ENCODE measurements around the gene BCAT1.
A peak's percentile ranks its signal among the peaks of the same experiment; 100 is the strongest.

BCAT1 gene

GRCh38 chr12:24822121-24822899, 126.6 kb downstream of the BCAT1 start:
- Histone ChIP-seq H3K27me3 (ENCODE audit: control insufficient read depth in 1 of 2, insufficient read depth in 1 of 2, low read length in 2 of 2) (no peaks in the 10 kb centered on the region), H3K4me3 (ENCODE audit: insufficient read depth in 1 of 2, low read depth in 1 of 2, low read length in 2 of 2) (peak overlapping the region in 1 of 2 experiments; percentile 39), H3K4me1 (ENCODE audit: control insufficient read depth, insufficient read depth, low read depth, low read length) (peaks cover 4% of the 10 kb centered on the region), H3K27ac (ENCODE audit: low read length, poor library complexity, severe bottlenecking) (peak overlapping the region; percentile 79), H3K14ac (ENCODE audit: low read length in 2 of 2) (no peak overlapping the region), H2BK120ac (ENCODE audit: low read depth, low read length) (no peak overlapping the region), H4K91ac (ENCODE audit: low read length) (no peak overlapping the region), H3K9ac (ENCODE audit: low read length) (peak overlapping the region; percentile 12), H3K4ac (ENCODE audit: low read depth in 1 of 2, low read length in 2 of 2) (no peak overlapping the region), H2BK5ac (ENCODE audit: low read depth, low read length, poor library complexity, severe bottlenecking) (no peak overlapping the region), H2AFZ (ENCODE audit: low read depth, low read length) (no peak overlapping the region), H3K9me3 (ENCODE audit: control insufficient read depth, low read length) (no peaks in the 10 kb centered on the region), H4K8ac (ENCODE audit: low read length) (no peak overlapping the region), H2BK15ac (ENCODE audit: low read depth, poor library complexity, severe bottlenecking) (no peak overlapping the region), H3K18ac (ENCODE audit: low read depth in 1 of 2, low read length in 2 of 2) (no peak overlapping the region), H3K79me1 (replicated peaks; ENCODE audit: low read length, poor library complexity, severe bottlenecking) (no peaks in the 10 kb centered on the region), H3K4me2 (ENCODE audit: low read length, poor library complexity, severe bottlenecking) (no peak overlapping the region), H3K23ac (ENCODE audit: low read length in 2 of 2) (no peak overlapping the region), H2BK12ac (ENCODE audit: low read length in 2 of 2) (no peak overlapping the region), H2AK5ac (ENCODE audit: low read length, severe bottlenecking) (no peak overlapping the region), H3K36me3 (ENCODE audit: control insufficient read depth in 1 of 2, insufficient read depth in 2 of 2, low read depth in 1 of 2, low read length in 2 of 2) (peaks cover 3 to 27% of the 10 kb centered on the region in 2 experiments)
- peak; percentile 85 for DNase-seq
- 47% methylated on average over 4 of the region's 5 CpGs for WGBS

DNA sequence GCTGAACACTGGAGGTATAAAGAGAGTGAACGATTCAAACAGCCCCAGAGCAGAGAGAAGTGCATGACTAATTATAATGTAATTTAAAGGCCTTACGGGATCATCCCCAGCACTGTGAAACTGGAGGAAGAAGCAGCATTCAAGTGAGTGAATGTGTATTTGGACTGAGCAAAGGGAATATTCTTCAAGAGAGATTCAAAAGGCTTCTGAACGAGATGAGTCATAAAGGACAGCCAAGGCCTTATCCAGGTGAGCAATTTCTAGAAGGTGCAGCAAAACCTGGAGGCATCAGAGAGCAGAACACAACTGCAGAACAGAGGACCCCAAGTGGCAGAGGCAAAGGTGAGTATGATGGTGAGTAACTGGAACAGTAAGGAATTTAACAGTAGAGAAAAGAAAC, 127.2 kb downstream of the BCAT1 start:
- no peaks in the 10 kb centered on the region for H3K79me1 ChIP-seq (replicated peaks; ENCODE audit: low read length, poor library complexity, severe bottlenecking)
- no peaks in the 10 kb centered on the region for H3K27me3 ChIP-seq (ENCODE audit: control insufficient read depth in 1 of 2, insufficient read depth in 1 of 2, low read length in 2 of 2)
- H2BK15ac ChIP-seq (ENCODE audit: low read depth, poor library complexity, severe bottlenecking) = no peak overlapping the region
- H2BK5ac ChIP-seq (ENCODE audit: low read depth, low read length, poor library complexity, severe bottlenecking) = no peak overlapping the region
- H2AFZ ChIP-seq (ENCODE audit: low read depth, low read length) = no peak overlapping the region
- H3K4ac ChIP-seq (ENCODE audit: low read depth in 1 of 2, low read length in 2 of 2) = no peak overlapping the region
- H2AK5ac ChIP-seq (ENCODE audit: low read length, severe bottlenecking) = no peak overlapping the region
- H3K18ac ChIP-seq (ENCODE audit: low read depth in 1 of 2, low read length in 2 of 2) = no peak overlapping the region
- H3K4me1 ChIP-seq (ENCODE audit: control insufficient read depth, insufficient read depth, low read depth, low read length) = peaks cover 4% of the 10 kb centered on the region
- no peak overlapping the region for H4K8ac ChIP-seq (ENCODE audit: low read length)
- H2BK12ac ChIP-seq (ENCODE audit: low read length in 2 of 2) = no peak overlapping the region
- no peak overlapping the region for H3K23ac ChIP-seq (ENCODE audit: low read length in 2 of 2)
- no peak overlapping the region for H3K14ac ChIP-seq (ENCODE audit: low read length in 2 of 2)
- H3K9me3 ChIP-seq (ENCODE audit: control insufficient read depth, low read length) = no peaks in the 10 kb centered on the region
- H4K91ac ChIP-seq (ENCODE audit: low read length) = no peak overlapping the region
- peak overlapping the region; percentile 12 for H3K9ac ChIP-seq (ENCODE audit: low read length)
- H3K4me3 ChIP-seq (ENCODE audit: insufficient read depth in 1 of 2, low read depth in 1 of 2, low read length in 2 of 2) = peak overlapping the region in 1 of 2 experiments; percentile 39
- DNase-seq = peak; percentile 73
- peak overlapping the region; percentile 23 for H3K4me2 ChIP-seq (ENCODE audit: low read length, poor library complexity, severe bottlenecking)
- peak overlapping the region; percentile 70 for H3K27ac ChIP-seq (ENCODE audit: low read length, poor library complexity, severe bottlenecking)
- H2BK120ac ChIP-seq (ENCODE audit: low read depth, low read length) = no peak overlapping the region
- 30% methylated on average over 3 of the region's 3 CpGs for WGBS
- H3K36me3 ChIP-seq (ENCODE audit: control insufficient read depth in 1 of 2, insufficient read depth in 2 of 2, low read depth in 1 of 2, low read length in 2 of 2) = peaks cover 8 to 33% of the 10 kb centered on the region in 2 experiments

DNA sequence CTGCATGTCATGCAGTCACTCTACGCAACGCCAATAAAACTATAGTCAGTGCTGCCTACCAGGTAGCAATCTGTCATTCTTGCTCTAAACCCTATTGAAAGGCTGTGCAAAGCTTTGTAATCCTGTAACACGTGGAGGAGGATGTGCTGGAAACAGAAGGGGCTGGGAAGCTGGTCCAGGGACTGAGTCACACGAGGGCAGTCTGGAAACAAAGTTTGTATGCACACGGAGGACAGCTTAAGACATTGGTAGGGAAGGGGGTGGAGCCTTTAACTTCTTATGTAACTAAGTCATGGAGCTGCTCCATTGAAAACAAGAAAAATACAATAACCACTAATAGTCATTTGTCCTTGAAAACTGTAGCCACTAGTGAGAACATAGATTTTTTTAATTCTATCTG, 128.0 kb downstream of the BCAT1 start:
- H3K27ac ChIP-seq (ENCODE audit: low read length, poor library complexity, severe bottlenecking) = peak overlapping the region; percentile 73
- H4K91ac ChIP-seq (ENCODE audit: low read length) = no peak overlapping the region
- peaks cover 8 to 28% of the 10 kb centered on the region in 2 experiments for H3K36me3 ChIP-seq (ENCODE audit: control insufficient read depth in 1 of 2, insufficient read depth in 2 of 2, low read depth in 1 of 2, low read length in 2 of 2)
- peaks cover 4% of the 10 kb centered on the region for H3K4me1 ChIP-seq (ENCODE audit: control insufficient read depth, insufficient read depth, low read depth, low read length)
- H3K9me3 ChIP-seq (ENCODE audit: control insufficient read depth, low read length) = no peaks in the 10 kb centered on the region
- no peaks in the 10 kb centered on the region for H3K27me3 ChIP-seq (ENCODE audit: control insufficient read depth in 1 of 2, insufficient read depth in 1 of 2, low read length in 2 of 2)
- H3K14ac ChIP-seq (ENCODE audit: low read length in 2 of 2) = peak overlapping the region in 1 of 2 experiments; percentile 36
- no peak overlapping the region for H3K4me2 ChIP-seq (ENCODE audit: low read length, poor library complexity, severe bottlenecking)
- no peak overlapping the region for H2BK15ac ChIP-seq (ENCODE audit: low read depth, poor library complexity, severe bottlenecking)
- H2BK12ac ChIP-seq (ENCODE audit: low read length in 2 of 2) = no peak overlapping the region
- H4K8ac ChIP-seq (ENCODE audit: low read length) = no peak overlapping the region
- 76% methylated on average over 4 of the region's 5 CpGs for WGBS
- H2AK5ac ChIP-seq (ENCODE audit: low read length, severe bottlenecking) = no peak overlapping the region
- H3K18ac ChIP-seq (ENCODE audit: low read depth in 1 of 2, low read length in 2 of 2) = peak overlapping the region in 1 of 2 experiments; percentile 57
- peak; percentile 64 for DNase-seq
- no peak overlapping the region for H2BK120ac ChIP-seq (ENCODE audit: low read depth, low read length)
- H2BK5ac ChIP-seq (ENCODE audit: low read depth, low read length, poor library complexity, severe bottlenecking) = no peak overlapping the region
- H3K9ac ChIP-seq (ENCODE audit: low read length) = no peak overlapping the region
- no peak overlapping the region for H2AFZ ChIP-seq (ENCODE audit: low read depth, low read length)
- no peaks in the 10 kb centered on the region for H3K79me1 ChIP-seq (replicated peaks; ENCODE audit: low read length, poor library complexity, severe bottlenecking)
- no peak overlapping the region for H3K4me3 ChIP-seq (ENCODE audit: insufficient read depth in 1 of 2, low read depth in 1 of 2, low read length in 2 of 2)
- H3K4ac ChIP-seq (ENCODE audit: low read depth in 1 of 2, low read length in 2 of 2) = no peak overlapping the region
- no peak overlapping the region for H3K23ac ChIP-seq (ENCODE audit: low read length in 2 of 2)

- Histone ChIP-seq H2AK5ac (ENCODE audit: low read length, severe bottlenecking) (no peak overlapping the region), H2BK12ac (ENCODE audit: low read length in 2 of 2) (no peak overlapping the region), H3K9me3 (ENCODE audit: control insufficient read depth, low read length) (no peaks in the 10 kb centered on the region), H3K4me3 (ENCODE audit: insufficient read depth in 1 of 2, low read depth in 1 of 2, low read length in 2 of 2) (no peak overlapping the region), H3K27me3 (ENCODE audit: control insufficient read depth in 1 of 2, insufficient read depth in 1 of 2, low read length in 2 of 2) (no peaks in the 10 kb centered on the region), H3K4me1 (ENCODE audit: control insufficient read depth, insufficient read depth, low read depth, low read length) (peaks cover 4% of the 10 kb centered on the region), H2BK15ac (ENCODE audit: low read depth, poor library complexity, severe bottlenecking) (no peak overlapping the region), H3K4me2 (ENCODE audit: low read length, poor library complexity, severe bottlenecking) (no peak overlapping the region), H4K8ac (ENCODE audit: low read length) (no peak overlapping the region), H3K4ac (ENCODE audit: low read depth in 1 of 2, low read length in 2 of 2) (no peak overlapping the region), H3K79me1 (replicated peaks; ENCODE audit: low read length, poor library complexity, severe bottlenecking) (no peaks in the 10 kb centered on the region), H3K14ac (ENCODE audit: low read length in 2 of 2) (no peak overlapping the region), H3K9ac (ENCODE audit: low read length) (no peak overlapping the region), H2BK5ac (ENCODE audit: low read depth, low read length, poor library complexity, severe bottlenecking) (no peak overlapping the region), H3K36me3 (ENCODE audit: control insufficient read depth in 1 of 2, insufficient read depth in 2 of 2, low read depth in 1 of 2, low read length in 2 of 2) (peaks cover 7 to 27% of the 10 kb centered on the region in 2 experiments), H3K27ac (ENCODE audit: low read length, poor library complexity, severe bottlenecking) (no peak overlapping the region), H2AFZ (ENCODE audit: low read depth, low read length) (no peak overlapping the region), H3K18ac (ENCODE audit: low read depth in 1 of 2, low read length in 2 of 2) (no peak overlapping the region), H2BK120ac (ENCODE audit: low read depth, low read length) (no peak overlapping the region), H4K91ac (ENCODE audit: low read length) (no peak overlapping the region), H3K23ac (ENCODE audit: low read length in 2 of 2) (no peak overlapping the region)
- DNase-seq = no peak
- no CpG with 5 or more reads among the region's 1 CpG for WGBS
These were observed 130.6 kb downstream of the BCAT1 start for GRCh38 chr12:24818351-24818750.

Data from mesenchymal stem cell (in vitro differentiated cells and primary cell).